ENCODE measurements around the gene RNF181. TPM values are rescaled to one million over a fixed set of nuclear protein-coding genes. Genes with fewer than 3 reads are reported as not detected.
"Not testable (repeated sequence)": the region's sequence is repeated elsewhere in the genome, so short reads cannot be mapped to it uniquely, and the experiment has no call there.

The RNF181 gene
- total RNA-seq, 1 donor from 2014 or later = 104 TPM

- CTCF ChIA-PET = no interaction called here
- intact Hi-C loops (cut with micrococcal nuclease) = no loop called here
- POLR2A ChIA-PET = interaction anchor here (0.6 to 6.8 kb wide), 3 partner anchors 12 to 29 kb away, joined by 3 to 45 read pairs (median 4); partner anchors contain the start of gene VAMP8
- DNase-seq = no peak
- Mint-ChIP-seq H3K27ac (no peak overlapping the region), H3K27me3 (no peaks in the 10 kb centered on the region), H3K4me3 (no peak overlapping the region), H3K9me3 (no peaks in the 10 kb centered on the region), H3K36me3 (ENCODE audit: low read depth) (peaks cover 13% of the 10 kb centered on the region), H3K4me1 (peaks cover 35% of the 10 kb centered on the region)
- TF ChIP-seq CTCF (IDR thresholded peaks at IDR 0.05) = no peak
- no peak for ATAC-seq (ENCODE audit: low read depth)
Observed at GRCh38 chr2:85590950-85591349, 4.6 kb upstream of the RNF181 start.

DNA sequence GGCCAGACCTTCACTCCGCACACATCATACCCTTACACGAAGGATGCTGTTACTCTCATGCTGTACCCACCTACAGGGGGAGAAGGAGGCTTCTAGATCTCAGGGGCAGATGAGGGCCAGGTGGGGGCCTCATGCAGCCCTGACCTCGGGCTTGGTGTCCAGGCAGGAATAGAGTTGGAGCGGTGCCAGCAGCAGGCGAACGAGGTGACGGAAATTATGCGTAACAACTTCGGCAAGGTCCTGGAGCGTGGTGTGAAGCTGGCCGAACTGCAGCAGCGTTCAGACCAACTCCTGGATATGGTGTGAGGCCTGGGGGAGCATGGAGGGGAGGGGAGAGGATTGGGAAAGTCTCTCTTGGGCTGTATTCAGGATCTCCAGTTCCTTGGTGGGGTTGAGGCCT is 4.0 kb upstream of the RNF181 start:
- no peak overlapping the region for H3K4me3 Mint-ChIP-seq
- H3K9me3 Mint-ChIP-seq = no peaks in the 10 kb centered on the region
- ATAC-seq (ENCODE audit: low read depth) = no peak
- no peak overlapping the region for H3K27ac Mint-ChIP-seq
- intact Hi-C loops (cut with micrococcal nuclease) = no loop called here
- CTCF ChIA-PET = no interaction called here
- no peaks in the 10 kb centered on the region for H3K27me3 Mint-ChIP-seq
- DNase-seq = no peak
- no peak for TF ChIP-seq CTCF (IDR thresholded peaks at IDR 0.05)
- H3K36me3 Mint-ChIP-seq (ENCODE audit: low read depth) = peaks cover 14% of the 10 kb centered on the region
- POLR2A ChIA-PET = interaction anchor here (0.6 to 6.8 kb wide), 3 partner anchors 12 to 29 kb away, joined by 4 to 45 read pairs (median 5); partner anchors contain the start of gene VAMP8
- H3K4me1 Mint-ChIP-seq = peaks cover 39% of the 10 kb centered on the region

DNA sequence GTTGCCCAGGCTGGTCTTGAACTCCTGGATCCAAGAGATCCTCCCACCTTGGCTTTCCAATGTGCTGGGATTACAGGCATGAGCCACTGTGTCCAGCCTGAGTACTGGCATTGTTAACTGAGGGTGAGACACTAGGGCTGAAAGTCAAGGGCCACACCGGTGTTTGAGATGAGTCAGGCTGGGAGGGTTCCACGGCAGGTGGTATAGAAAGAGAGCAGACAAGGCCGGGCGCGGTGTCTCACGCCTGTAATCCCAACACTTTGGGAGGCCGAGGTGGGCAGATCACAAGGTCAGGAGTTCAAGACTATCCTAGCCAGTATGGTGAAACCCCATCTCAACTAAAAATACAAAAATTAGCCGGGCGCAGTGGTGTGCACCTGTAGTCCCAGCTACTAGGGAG is 3.2 kb upstream of the RNF181 start:
- DNase-seq; H3K27ac Mint-ChIP-seq; ATAC-seq (ENCODE audit: low read depth); intact Hi-C loops (cut with micrococcal nuclease); H3K9me3 Mint-ChIP-seq; H3K27me3 Mint-ChIP-seq; CTCF ChIA-PET; H3K4me3 Mint-ChIP-seq: not testable (repeated sequence)
- H3K4me1 Mint-ChIP-seq = peaks cover 44% of the 10 kb centered on the region
- POLR2A ChIA-PET = interaction anchor here (0.6 to 6.8 kb wide), 2 partner anchors 7 to 13 kb away, joined by 3 to 45 read pairs; partner anchors contain the start of gene VAMP8
- H3K36me3 Mint-ChIP-seq (ENCODE audit: low read depth) = peaks cover 21% of the 10 kb centered on the region

GRCh38 chr2:85593023-85593422 is 2.5 kb upstream of the RNF181 start:
- ChIA-PET POLR2A (interaction anchor here (0.5 to 6.8 kb wide), 2 partner anchors 14 to 266 kb away, joined by 8 to 45 read pairs; partner anchors contain the start of gene VAMP8), CTCF (no interaction called here)
- intact Hi-C loops (cut with micrococcal nuclease) = no loop called here
- no peaks in the 10 kb centered on the region for H3K27me3 Mint-ChIP-seq
- no peak overlapping the region for H3K27ac Mint-ChIP-seq
- no peak for ATAC-seq (ENCODE audit: low read depth)
- H3K36me3 Mint-ChIP-seq (ENCODE audit: low read depth) = peaks cover 28% of the 10 kb centered on the region
- DNase-seq = no peak
- H3K4me3 Mint-ChIP-seq = no peak overlapping the region
- no peak for TF ChIP-seq CTCF (IDR thresholded peaks at IDR 0.05)
- H3K9me3 Mint-ChIP-seq = no peaks in the 10 kb centered on the region
- peaks cover 41% of the 10 kb centered on the region for H3K4me1 Mint-ChIP-seq

DNA sequence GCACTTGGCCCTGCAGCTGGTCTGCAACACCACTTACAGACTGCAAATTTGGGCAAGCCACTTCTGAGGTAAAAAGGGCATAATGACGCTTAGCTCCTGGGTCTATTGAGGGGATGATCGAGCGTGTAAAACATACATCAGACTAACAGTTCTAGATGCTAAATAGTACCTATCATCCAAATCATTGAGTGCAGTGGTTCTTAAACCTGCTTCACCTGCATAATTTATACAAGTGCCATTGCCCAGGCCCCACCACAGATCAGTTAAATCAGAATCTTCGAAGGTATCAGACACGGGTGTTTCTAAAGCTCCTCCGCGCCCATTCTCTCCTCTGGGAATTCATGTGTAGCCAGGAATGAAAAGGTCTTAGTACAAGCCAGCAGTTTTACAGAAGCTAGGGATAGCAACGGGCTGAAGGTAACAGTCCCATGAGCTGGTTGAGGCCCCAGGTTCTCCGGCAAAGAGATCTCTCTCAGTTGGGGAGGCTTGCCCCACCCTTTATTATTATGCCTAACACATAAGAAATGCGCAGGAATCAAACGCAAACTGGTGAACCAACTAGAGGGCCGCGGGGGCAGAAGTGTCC is 737 bp upstream of the RNF181 start:
- intact Hi-C loops (cut with micrococcal nuclease) = loop anchor here (1.0 kb wide), 5 partner anchors 11 to 177 kb away; partner anchors contain the start of genes GGCX, SH2D6, USP39 and VAMP5
- Mint-ChIP-seq H3K4me3 (peak overlapping the region; percentile 99), H3K36me3 (ENCODE audit: low read depth) (peaks cover 42% of the 10 kb centered on the region), H3K27ac (peak overlapping the region; percentile 97), H3K27me3 (no peaks in the 10 kb centered on the region), H3K9me3 (no peaks in the 10 kb centered on the region), H3K4me1 (peaks cover 36% of the 10 kb centered on the region)
- no peak for TF ChIP-seq CTCF (IDR thresholded peaks at IDR 0.05)
- ATAC-seq (ENCODE audit: low read depth) (no peak), DNase-seq (no peak)
- CTCF ChIA-PET = interaction anchor here (1.5 kb wide), 1 partner anchor 17 kb away, joined by 4 read pairs; the partner anchor contains the start of gene C2orf68
- POLR2A ChIA-PET = interaction anchor here (0.9 to 6.8 kb wide), 21 partner anchors 8 to 846 kb away, joined by 3 to 59 read pairs (median 5); partner anchors contain the start of genes C2orf68, ELMOD3, GGCX and KDM3A
